Measurements from ENCODE around the gene SF3B2. TPM values are rescaled to one million over a fixed set of nuclear protein-coding genes. Genes with fewer than 3 reads are reported as not detected.
"Not testable (repeated sequence)": the region's sequence is repeated elsewhere in the genome, so short reads cannot be mapped to it uniquely, and the experiment has no call there.

The SF3B2 gene
- total RNA-seq, 1 donor = 158 TPM

- TF ChIP-seq, protein P1, sequence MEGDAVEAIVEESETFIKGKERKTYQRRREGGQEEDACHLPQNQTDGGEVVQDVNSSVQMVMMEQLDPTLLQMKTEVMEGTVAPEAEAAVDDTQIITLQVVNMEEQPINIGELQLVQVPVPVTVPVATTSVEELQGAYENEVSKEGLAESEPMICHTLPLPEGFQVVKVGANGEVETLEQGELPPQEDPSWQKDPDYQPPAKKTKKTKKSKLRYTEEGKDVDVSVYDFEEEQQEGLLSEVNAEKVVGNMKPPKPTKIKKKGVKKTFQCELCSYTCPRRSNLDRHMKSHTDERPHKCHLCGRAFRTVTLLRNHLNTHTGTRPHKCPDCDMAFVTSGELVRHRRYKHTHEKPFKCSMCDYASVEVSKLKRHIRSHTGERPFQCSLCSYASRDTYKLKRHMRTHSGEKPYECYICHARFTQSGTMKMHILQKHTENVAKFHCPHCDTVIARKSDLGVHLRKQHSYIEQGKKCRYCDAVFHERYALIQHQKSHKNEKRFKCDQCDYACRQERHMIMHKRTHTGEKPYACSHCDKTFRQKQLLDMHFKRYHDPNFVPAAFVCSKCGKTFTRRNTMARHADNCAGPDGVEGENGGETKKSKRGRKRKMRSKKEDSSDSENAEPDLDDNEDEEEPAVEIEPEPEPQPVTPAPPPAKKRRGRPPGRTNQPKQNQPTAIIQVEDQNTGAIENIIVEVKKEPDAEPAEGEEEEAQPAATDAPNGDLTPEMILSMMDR (IDR thresholded peaks at IDR 0.05; ENCODE audit: insufficient read depth, low read length) = no peak
- DNase-seq (ENCODE audit: low read depth) = peak; percentile 53
- H3K4me3 ChIP-seq (ENCODE audit: low read depth, low read length) = no peak overlapping the region
These were observed 31.0 kb downstream of the SF3B2 start for GRCh38 chr11:66082946-66083698.

DNA sequence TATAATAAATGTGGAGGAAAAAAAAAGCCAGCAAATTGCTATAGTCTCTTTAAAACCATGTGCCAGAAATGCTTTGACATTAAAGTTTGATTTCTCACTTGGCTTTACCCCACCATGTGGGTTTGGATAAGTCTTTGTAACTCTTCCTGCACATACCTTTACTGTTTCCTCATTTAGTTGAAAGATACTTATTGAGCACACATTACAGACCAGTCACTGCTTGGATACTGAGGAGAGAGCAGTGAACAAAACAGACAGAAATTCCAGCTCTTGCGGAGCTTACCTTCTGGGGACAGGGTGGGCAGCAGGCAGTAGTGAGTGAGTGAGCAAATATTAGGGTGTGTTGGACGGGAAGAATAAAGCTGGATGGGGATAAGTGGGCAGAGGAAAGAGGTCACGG is 31.6 kb downstream of the SF3B2 start:
- TF ChIP-seq, protein P1 (IDR thresholded peaks at IDR 0.05; ENCODE audit: insufficient read depth, low read length) = no peak
- no peak overlapping the region for H3K4me3 ChIP-seq (ENCODE audit: low read depth, low read length)
- peak; percentile 35 for DNase-seq (ENCODE audit: low read depth)

- DNase-seq (ENCODE audit: low read depth) = peak; percentile 43
- H3K4me3 ChIP-seq (ENCODE audit: low read depth, low read length) = no peak overlapping the region
- TF ChIP-seq, protein P1 (IDR thresholded peaks at IDR 0.05; ENCODE audit: insufficient read depth, low read length) = no peak
These were observed 32.8 kb downstream of the SF3B2 start for GRCh38 chr11:66084821-66085475.

GRCh38 chr11:66087148-66087908 is 35.2 kb downstream of the SF3B2 start:
- H3K4me3 ChIP-seq (ENCODE audit: low read depth, low read length) = no peak overlapping the region
- TF ChIP-seq, protein P1 (IDR thresholded peaks at IDR 0.05; ENCODE audit: insufficient read depth, low read length) = no peak
- no peak for DNase-seq (ENCODE audit: low read depth)

DNA sequence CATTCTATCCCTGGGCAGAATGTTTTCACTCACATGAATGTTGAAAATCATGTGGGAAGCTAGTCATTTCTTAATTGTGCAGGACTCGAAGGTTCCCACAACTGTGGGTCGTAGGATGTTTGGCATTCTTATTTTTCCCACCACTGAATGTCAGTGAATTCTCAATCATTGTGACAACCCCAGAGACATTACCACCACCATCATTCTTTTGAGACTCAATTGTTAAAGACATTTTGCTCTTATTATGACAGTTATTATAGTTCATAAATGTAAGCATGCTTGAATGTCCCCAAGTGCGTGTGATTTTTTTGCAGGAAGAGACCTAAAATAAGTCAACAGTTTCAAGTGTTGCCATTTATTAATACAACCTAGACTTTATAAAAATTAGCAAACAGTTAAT is 36.9 kb downstream of the SF3B2 start:
- DNase-seq (ENCODE audit: low read depth) = no peak
- TF ChIP-seq, protein P1 (IDR thresholded peaks at IDR 0.05; ENCODE audit: insufficient read depth, low read length) = no peak
- H3K4me3 ChIP-seq (ENCODE audit: low read depth, low read length) = no peak overlapping the region

- TF ChIP-seq, protein P1 (IDR thresholded peaks at IDR 0.05; ENCODE audit: insufficient read depth, low read length) = no peak
- no peak overlapping the region for H3K4me3 ChIP-seq (ENCODE audit: low read depth, low read length)
- no peak for DNase-seq (ENCODE audit: low read depth)
These were observed 38.1 kb downstream of the SF3B2 start for GRCh38 chr11:66090288-66090687.

DNA sequence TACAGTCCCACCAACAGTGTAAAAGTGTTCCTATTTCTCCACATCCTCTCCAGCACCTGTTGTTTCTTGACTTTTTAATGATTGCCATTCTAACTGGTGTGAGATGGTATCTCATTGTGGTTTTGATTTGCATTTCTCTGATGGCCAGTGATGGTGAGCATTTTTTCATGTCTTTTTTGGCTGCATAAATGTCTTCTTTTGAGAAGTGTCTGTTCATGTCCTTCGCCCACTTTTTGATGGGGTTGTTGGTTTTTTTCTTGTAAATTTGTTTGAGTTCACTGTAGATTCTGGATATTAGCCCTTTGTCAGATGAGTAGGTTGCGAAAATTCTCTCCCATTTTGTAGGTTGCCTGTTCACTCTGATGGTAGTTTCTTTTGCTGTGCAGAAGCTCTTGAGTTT is 40.0 kb downstream of the SF3B2 start:
- H3K4me3 ChIP-seq (ENCODE audit: low read depth, low read length); DNase-seq (ENCODE audit: low read depth): not testable (repeated sequence)

DNA sequence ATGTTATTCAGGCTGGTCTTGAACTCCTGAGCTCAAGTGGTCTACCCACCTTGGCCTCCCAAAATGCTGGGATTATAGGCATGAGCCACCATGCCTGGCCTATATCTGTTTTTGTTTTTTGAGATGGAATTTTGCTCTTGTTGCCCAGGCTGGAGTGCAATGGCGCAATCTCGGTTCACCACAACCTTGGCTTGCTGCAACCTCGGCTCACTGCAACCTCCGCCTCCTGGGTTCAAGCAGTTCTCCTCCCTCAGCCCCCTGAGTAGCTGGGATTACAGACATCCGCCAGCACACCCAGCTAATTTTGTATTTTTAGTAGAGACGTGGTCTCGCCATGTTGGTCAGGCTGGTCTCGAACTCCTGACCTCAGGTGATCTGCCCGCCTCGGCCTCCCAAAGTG is 47.6 kb downstream of the SF3B2 start:
- H3K4me3 ChIP-seq (ENCODE audit: low read depth, low read length); DNase-seq (ENCODE audit: low read depth): not testable (repeated sequence)
